SK-N-MC (cell line): Measurements from ENCODE around the gene SLC5A4.

Source experiments
- EZH2 ChIP-seq: fragments of 200-600 bp; sonication (generic); IDR thresholded peaks from one replicate; pipeline ENCODE4 v1.6.1; 2017; ENCODE audit warnings: antibody characterized with exemption
- POLR2AphosphoS5 ChIP-seq: IDR thresholded peaks from 2 replicates; pipeline ENCODE4 v1.6.1; 2012; ENCODE audit warnings: mild to moderate bottlenecking, low read depth, low read length, borderline replicate concordance

- TF ChIP-seq EZH2 = no peak
- no peak for TF ChIP-seq POLR2AphosphoS5
These were observed 52.5 kb downstream of the SLC5A4 start for GRCh38 chr22:32202539-32203180.
